GM04503 (cell line): Measurements from ENCODE around the gene ID2.
"Not testable (repeated sequence)": the region's sequence is repeated elsewhere in the genome, so short reads cannot be mapped to it uniquely, and the experiment has no call there.

Source experiments
- DNase-seq: peaks from one replicate; pipeline ENCODE4 v3.0.0-alpha.2; 2012; ENCODE audit warnings: low read depth

Gene ID2

DNA sequence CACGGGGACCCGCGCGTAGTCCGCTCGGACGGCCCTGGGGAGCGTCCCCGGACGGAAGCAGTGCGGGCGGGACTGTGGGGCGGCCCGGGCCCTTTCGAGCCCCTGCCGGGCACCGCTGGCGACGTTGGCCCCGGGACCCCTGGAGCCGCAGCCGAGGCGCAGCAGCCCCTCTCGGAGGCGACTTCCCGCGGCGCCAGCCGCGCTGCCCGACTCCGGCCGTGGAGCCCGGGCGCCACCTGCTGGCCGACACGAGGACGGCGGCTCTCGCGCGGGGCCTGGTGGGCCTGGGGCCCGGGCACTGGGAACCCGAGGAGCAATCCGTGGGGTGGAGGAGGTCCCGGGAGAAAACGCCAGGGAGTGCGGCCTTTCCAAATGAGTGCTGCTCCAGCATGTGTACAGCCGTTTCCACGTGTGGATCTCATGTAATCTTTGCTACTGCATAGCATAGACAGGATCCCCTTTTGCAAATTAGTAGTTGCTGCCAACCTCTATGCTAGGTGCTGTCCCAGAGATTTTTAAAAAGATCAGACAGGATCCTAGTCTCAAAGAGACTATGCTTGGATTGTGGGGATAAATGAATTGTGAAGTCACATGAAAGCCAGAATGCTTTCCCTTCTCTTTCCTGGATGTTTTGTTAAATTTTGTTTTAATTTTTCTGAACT is 4.0 kb downstream of the ID2 start:
- no peak for DNase-seq

DNA sequence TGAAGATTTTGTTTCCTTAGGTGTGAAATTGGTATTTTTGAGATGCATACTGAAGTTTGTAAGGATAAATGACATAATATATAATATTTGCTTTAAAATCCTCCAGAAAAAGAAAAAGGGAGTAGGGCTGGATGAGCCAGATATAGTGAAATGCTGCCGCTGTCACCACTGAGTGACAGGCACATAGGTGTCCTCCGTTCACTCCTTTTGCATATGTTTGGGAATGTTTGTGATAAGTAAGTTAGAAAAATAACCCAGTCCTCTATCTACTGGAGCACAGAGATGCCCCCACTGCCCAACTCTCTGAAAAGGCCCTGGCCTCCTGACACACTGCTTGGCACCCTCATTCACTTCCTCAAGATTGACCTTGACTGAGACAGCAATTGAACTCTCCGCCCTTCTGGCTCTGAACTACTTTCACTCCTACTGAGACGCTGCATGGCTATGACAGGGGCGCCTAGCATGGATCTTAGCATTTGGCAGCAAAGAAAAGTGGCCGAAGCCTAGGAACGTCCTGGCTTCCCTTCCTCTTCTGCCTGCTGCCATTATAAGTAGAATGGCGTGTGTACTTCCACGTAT is 10.1 kb downstream of the ID2 start:
- no peak for DNase-seq

DNA sequence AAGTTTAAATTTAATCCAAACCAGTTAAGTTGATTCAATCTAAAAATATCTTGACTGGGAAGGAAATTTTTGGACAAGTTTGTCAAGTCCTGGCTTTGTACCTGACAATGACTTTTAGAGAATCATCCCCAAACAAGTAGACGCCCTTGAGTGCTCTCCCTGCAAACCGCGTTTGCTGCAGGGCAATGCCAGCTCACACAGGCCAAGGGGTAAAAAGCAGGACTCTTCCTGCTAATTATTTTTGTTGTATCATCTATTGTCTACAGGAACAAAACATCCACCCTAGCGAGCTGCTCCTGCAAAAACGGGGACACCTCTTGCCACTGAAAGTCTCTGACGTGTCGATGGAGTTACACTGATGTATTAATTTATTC is 10.9 kb downstream of the ID2 start:
- no peak for DNase-seq

DNA sequence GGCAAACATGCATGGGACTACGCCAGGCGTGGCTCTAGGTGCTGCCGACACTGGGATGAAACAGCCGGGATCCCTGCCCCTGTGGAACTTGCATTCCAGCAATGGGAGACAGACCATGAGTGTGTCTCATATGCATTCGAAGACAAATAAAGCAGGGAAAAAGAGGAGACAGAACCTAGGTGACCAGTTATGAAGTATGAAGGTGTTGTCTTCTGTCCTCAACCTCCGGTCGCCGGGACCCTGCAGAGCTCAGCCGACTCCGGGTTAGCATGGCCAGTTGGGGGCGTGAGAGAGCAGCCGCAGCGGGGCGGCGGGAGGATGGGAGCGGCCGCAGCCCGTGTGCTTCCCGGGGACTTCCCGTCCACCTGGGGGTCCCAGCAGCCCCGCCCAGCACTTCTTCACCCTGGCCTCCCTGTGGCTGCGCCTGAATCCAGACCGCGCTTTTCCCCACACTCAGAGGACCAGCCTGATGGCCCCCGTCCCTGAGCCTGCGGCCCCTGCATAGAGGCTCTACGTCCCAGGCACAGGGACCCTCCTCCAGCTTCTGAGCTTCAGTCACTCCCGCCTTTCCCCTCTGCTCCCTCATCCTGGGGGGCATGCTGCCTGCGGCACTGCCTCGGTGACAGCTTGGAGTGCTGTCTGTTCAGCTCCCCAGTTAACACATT is 11.4 kb downstream of the ID2 start:
- DNase-seq = no peak

DNA sequence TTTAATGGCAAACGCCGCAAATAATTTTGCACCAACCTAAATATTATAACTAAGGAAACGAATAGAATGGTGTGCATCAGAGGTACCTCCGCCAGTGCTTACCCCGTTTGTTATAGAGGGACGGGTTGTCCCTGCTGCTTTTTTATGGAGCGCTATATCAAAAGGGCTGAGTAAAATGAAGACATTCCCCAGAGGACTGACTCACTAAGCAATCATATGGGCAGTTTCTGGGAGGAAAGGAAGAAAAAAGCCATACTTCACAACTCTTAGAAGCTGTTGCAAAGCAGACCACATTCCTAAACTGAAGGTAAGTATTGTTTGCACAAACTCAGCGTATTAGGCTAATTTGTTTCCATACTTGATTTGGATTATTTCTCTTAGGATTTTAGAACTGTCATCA is 12.9 kb downstream of the ID2 start:
- no peak for DNase-seq

DNA sequence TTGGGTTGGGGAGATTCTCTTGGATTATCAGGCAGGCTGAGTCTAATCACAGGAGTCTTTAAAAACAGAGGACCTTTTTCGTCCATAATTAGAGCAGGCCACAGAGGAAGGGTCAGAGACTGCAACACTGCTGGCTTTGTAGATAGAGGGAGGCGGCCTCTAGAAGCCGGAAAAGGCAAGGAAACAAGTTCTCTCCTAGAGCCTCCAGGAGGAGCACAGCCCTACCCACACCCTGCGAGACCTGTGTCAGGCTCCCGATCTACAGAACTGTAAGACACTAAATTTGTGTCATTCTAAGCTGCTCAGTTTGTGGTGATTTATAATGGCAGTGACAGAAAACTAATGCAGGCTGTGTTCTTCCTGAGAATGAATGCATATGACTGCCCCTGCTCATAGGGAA is 15.3 kb downstream of the ID2 start:
- no peak for DNase-seq

DNA sequence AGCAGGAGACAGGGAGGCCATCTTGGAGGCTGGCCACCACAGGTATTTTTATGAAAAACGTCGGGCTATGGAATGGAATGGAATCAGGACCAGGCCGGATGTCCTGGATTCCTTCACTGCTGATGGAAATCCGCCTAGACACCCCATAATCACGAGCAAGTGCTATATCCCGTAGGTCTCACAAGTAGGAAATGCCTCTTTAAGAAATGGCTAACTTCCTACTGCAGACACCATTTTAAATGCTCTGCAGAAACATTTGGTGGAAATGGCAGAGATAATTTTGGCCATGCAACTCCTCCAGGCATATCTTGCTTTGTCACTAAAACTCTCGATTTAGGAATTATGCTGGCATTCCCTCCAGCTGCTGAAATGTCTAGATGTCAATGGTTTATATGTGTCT is 18.0 kb downstream of the ID2 start:
- no peak for DNase-seq

DNA sequence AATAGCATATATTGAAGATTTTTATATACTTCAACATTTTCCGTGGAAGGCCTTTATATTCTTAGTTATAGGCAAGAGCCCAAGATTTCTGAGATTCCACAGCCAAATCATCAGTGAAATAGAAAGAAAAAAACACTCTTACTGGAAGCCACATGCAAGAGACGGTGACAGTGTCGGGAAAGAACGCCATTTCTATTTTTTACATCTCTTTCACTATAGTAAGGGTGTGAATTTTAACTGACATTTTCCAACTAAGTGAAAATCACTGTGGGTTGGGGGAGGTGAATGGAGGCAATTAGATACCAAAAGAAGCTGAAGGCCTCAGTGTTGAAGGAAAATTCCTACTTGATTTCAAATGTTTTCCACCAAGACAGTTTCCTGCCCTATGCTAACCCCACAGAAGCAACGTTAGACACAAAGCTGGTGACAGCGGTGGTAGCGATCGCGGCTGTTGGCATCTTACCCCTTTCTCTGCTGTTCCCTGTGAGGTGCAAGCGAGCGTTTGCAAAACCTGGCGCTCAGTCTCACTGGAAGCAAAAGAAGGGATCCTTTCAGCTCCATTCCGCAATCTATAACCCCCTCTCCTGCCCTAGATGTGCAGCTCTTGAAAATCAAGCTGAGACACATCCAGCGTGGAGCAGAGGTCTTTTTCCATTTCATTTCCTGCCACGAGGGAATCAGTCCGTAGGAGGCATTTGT is 20.0 kb downstream of the ID2 start:
- no peak for DNase-seq

DNA sequence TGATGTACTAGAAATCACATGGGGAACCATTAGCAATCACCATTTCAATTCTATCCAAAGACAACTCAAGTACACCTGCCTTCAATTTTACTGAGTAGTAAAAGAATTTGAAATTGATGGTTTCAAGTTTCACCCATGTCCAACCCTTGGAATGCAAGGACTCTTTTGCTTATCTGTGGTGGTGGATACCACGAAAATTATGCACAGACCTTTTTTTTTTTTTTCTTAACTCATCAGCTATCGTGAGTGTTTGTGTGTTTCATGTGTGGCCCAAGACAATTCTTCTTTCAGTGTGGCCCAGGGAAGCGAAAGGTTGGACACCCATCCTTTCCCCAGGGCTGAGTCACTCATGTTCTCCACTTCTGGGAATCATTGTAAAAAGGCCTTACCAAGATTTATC is 23.1 kb downstream of the ID2 start:
- DNase-seq = no peak

DNA sequence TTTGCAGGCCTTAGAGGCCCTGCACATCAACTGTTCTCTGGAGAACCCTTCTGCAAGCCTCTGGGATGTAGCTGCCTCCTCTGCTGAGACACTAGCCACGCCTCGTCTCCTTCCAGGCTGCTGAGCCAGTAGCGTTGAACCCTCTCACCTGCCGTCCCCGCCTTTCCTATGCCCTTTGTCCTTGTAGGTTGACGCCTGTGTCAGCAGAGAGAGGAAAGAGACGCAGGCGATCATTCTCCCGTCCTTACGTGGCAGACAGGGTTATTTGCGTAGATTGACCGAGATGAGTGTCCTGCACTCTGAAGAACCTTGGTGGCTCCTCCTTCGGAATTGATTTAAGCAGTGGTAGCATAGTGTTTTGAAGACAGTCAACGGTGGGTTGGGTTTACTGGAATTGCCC is 27.8 kb downstream of the ID2 start:
- DNase-seq = no peak

DNA sequence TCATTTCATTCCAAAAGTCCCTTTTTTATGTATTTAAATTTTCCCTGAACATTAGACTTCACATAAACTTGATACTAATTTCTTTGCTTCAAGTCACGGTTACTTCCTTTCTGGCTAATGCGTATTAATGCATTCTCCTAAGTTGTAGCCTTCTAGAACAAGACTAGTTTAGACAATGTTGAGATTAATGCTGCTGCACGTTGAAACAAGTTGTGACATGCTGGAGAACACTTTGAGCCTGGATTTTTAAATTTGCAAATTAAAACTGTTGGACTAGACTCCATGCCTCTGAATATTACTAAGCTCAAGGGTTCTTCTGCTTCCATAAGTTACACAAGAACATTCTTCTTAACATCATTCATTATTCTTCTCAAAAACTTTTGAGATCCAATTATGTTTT is 29.1 kb downstream of the ID2 start:
- no peak for DNase-seq

DNA sequence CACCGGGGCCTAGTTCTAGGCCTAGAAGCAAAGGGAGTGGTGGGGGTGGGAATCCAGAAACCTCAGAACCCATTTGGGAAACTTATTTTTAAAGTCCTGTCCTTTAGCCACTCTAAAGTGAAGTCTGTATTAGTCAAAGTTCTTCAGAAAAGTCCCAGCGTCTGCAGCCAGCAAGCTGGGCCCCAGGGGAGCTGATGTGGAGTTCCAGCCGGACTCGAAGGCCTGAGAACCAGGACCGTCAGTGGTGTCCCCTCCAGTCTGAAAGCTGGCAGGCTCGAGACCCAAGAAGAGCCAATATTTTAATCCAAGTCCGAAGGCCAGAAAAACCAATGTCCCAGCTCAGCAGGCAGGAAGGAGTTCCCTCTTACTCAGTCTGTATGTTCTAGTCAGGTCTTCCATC is 32.4 kb downstream of the ID2 start:
- no peak for DNase-seq

DNA sequence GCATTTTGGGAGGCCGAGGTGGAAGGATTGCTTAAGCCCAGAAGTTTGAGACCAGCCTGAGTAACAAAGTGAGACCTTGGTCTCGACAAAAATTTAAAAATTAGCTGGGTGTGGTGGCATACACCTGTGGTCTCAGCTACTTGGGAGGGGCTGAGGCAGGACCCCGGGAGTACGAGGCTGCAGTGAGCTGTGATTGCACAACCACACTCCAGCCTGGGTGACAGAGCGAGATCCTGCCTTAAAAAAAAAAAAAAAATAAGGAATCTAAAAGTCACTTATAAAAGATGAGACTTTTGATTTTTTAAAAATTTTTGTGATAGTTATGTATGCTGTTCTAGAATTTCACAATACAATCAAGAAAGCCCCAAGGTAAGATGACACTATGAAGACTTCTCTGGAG is 33.1 kb downstream of the ID2 start:
- DNase-seq = no peak

DNA sequence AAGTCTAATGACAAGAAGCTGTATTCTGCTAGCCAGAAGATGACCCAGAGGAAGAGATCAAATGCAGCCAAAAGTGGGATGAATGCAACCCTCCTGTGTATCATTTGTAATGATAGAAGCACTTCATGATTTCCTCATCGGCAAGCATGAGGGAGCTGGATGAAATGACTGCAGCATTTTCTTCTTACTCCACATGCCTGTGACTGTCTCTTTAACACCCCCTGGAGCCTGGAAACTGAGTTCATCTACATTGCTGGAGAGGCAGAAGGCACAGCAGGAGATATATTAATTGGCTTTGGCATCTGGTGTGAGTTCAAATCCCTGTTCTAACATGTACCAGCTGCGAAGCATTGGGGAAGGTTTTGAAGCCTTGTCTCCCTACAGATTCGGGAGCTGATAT is 37.7 kb downstream of the ID2 start:
- DNase-seq = peak; percentile 14

DNA sequence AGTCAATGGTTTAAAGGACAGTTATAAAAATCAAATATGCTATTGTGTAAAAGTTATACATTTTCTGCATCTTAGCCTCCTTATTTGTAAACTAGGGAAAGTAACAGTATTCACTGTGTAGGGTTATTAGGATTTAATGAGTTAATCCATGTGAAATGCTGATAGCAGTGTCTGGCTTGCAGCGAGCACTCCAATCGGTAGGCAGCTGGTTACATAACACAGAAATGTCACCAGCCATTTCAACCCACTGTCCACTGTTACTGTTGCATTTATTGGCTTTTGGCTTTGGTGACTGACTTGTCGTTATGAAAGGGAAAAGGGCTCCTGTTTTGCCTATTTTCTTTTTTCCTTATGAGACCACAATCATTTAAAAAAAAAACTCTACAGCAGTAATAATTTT is 38.9 kb downstream of the ID2 start:
- no peak for DNase-seq

DNA sequence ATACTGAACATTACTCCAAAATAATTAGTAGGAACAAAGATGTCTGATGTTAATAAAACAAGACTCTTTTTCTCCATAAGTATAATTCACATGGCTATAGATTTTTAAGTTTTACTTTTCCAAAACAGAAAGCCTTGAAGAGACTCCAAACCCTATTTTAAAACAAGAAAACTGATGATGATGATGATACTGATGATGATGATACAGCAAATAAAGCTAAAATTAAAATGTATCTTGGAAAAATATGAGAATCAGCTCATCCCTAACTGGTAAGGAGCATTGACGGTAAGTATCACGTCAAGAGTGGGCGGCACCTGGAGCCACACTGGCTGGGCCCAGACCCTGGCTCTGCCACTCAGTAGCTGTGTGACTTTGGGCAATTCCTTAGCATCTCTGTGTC is 39.6 kb downstream of the ID2 start:
- DNase-seq = no peak

DNA sequence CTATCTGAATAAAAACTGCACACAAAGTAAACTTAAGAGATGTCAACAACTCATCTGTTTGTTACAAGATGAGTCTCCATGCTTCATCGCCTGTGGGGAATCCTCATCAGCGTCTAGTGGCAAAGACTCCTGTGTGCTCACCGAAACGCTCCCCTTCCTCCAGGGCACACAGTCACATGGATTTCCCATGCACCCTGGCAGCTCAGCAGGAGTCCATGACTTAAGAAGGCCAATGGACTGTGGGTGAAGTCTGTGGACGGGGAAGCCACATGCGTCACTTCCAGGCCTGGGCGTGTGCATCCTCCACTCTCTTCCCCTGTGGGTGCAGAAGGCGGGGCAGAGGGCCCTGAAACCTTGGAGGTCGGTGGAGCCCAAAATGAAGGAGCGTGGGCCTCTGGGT is 41.1 kb downstream of the ID2 start:
- no peak for DNase-seq

DNA sequence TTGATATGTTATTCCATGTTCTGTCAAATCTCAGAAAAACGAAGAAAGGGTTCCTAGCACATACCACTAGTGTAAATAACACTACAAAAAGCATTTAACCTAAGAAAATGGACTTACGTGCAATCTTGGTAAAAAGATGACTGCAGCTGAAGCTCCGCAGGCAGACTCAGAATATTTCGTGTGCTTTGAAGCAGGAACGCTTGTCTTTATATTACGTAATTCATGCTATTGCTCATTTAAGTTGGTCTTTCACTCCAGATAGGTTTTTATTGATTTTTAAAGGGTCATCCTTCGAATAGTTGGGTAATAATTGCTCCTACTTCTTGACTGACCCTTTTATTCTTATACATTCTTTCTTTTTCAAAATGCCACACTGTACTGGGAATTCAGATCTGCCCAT is 44.0 kb downstream of the ID2 start:
- DNase-seq = no peak

DNA sequence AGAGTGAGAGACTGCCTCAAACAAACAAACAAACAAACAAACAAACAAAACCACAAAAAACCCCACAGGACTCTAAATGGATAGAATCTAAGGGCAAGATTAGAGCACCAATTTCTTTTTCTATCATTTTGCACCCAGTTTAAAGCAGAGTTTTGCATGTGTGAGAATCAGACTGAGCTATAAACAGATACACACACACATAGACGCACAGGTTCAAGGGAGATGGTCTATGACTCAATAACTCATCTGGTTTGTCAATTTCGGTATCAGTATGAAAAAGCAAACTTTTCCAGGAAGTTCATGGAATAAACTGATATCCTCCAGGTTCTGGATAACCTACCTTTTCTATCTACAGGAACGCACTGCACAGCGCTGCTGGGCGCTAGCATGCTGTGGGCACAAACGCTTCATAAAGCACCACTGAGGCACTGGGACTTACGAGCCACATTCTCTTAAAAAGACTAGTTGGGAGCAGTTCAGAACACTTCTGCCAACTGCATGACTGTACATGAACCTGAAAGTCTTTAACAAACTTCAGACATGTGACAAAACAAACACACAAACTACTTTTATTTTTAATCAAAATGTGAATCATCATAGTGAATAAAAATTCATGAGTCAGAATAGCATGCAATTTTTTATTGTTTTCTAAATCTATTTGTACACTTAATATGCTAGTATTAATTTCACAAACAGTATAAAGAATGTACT is 46.6 kb downstream of the ID2 start:
- DNase-seq = no peak

DNA sequence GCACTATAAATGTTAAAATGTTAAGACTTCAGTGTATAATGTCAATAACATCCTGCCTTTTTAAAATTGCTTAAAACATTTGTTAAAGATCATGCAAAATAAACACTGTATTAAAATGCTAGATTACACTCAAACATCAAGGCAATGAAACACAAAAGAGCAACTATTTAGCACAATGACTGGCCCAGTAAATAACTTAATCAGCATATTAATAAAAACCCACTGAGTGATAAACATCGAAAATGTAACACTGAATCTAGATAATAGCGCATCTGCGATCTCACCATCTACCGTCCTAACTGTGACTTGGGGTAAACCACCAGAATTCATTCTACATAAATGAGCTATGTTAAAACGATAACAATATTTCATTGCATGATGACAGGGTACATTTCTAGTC is 47.2 kb downstream of the ID2 start:
- not testable (repeated sequence) for DNase-seq

DNA sequence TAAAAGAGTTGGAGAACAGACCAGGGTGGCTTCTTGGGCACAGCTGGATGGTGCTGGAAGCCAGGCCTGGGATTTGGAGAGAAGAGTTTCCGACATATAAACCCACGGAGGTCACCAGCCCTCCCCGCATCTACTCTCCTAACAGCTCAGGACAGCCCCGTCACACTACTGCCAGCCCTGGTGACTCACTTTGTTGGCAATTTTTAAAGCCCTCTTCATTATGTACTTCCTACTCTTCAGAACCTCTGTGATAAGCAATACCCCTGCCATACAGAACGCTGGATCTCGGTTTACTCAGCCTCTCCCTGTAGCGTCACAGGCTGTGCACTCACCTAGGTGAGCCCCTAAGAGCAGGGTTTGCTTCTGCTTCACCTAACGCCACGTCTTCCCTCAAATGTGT is 48.1 kb downstream of the ID2 start:
- no peak for DNase-seq

DNA sequence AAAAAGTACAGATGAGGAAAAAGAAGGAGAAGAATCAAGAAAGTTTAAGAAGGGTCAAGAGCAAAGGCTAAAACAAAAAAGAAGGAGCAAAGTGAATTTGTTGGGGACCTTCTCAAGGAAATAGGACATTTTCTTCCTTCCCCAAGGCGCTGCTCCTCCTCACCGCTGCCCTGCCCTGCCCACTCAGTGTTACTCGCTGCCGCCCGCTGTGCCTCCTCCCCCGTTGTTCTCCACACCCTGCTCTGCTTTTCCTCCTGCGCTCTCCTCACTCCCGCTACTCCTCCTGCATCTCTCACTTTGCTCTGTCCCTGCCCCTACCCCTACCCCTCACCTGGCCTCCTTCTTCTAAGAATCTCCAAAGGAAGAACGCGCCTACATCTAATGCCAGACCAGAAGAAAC is 50.7 kb downstream of the ID2 start:
- DNase-seq = no peak
